Measurements from ENCODE around the gene KAT6B. TPM values are rescaled to one million over a fixed set of nuclear protein-coding genes. Genes with fewer than 3 reads are reported as not detected.

KAT6B gene
- polyA plus RNA-seq, 1 donor from 2014 or later: 11.5 TPM

DNA sequence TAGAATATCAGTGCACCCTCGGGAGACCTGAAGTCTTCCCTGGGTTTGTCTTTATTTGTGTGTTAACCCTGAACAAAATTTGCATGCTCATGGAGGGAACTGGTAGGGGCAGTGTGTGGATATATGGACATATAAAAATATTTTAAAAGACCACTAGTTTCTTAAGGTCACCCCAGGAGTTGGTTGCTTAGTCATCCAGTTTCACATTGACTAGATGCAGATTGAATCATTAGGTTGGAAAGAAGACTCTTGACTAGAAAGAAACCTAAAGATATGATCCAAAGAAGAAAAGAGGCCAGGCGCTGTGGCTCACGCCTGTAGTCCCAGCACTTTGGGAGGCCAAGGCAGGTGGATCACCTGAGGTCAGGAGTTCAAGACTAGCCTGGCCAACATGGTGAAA is 137.1 kb downstream of the KAT6B start:
- H3K9ac ChIP-seq (ENCODE audit: low read length): no peak overlapping the region

DNA sequence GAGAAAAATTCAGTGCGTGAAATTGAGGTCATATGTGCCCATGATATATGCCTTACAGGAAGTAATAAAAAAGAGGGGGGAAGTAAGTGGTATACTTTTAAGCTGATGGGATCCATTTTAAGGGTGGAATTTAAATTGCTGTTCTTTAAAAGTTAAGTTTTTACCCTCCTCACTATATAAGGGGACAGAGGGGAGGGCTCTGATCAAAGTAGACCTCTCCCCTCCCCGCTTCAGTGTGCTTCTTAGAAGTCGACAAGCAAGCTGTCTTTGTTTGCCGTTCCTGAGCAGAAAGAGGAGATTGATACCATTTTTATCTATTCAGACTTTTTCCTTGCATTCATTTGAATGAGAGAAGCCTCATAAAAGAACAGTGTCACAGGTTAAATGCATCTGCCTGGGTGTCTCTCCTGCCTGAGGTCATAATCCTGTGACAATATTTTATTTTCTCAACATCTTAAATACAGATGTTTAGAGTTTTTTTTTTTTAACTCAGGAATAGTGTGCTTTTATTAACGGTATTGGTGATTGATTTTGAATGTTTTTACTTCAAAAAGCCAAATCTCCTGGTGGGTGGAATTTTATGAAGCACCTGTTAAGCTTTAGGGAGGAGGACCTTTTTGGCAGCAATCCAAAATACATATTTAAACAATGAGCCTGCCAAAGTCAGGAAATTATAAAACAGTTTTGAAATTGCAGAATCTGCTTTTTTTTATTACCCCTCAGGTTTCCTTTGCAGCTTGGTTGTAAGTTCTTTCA is 141.7 kb downstream of the KAT6B start:
- no peaks in the 10 kb centered on the region for H3K36me3 ChIP-seq (ENCODE audit: insufficient read depth, low read length)
- no peaks in the 10 kb centered on the region for H4K20me1 ChIP-seq (ENCODE audit: insufficient read depth)
- no peak overlapping the region for H3K9ac ChIP-seq (ENCODE audit: low read length)
- no peaks in the 10 kb centered on the region for H3K9me2 ChIP-seq (ENCODE audit: insufficient read depth, low read length)
- H3K9me3 ChIP-seq (ENCODE audit: low read length): no peaks in the 10 kb centered on the region
- H3F3A ChIP-seq (ENCODE audit: insufficient read depth, low read length, poor library complexity, severe bottlenecking): no peaks in the 10 kb centered on the region
- no peak for TF ChIP-seq EP300 (conservative IDR thresholded peaks at IDR 0.05; ENCODE audit: poor library complexity, severe bottlenecking)
- no peak for TF ChIP-seq MXI1 (conservative IDR thresholded peaks at IDR 0.05; ENCODE audit: poor library complexity, severe bottlenecking)
- TF ChIP-seq RAD21 (conservative IDR thresholded peaks at IDR 0.05): no peak
- no peak for TF ChIP-seq SMC3 (conservative IDR thresholded peaks at IDR 0.05; ENCODE audit: poor library complexity)
- no peak for TF ChIP-seq TAF1 (IDR thresholded peaks at IDR 0.05; ENCODE audit: low read depth)
- TF ChIP-seq EZH2 (IDR thresholded peaks at IDR 0.05; ENCODE audit: borderline replicate concordance, insufficient read depth, low read length, poor library complexity, severe bottlenecking): no peak
- TF ChIP-seq, protein P1, sequence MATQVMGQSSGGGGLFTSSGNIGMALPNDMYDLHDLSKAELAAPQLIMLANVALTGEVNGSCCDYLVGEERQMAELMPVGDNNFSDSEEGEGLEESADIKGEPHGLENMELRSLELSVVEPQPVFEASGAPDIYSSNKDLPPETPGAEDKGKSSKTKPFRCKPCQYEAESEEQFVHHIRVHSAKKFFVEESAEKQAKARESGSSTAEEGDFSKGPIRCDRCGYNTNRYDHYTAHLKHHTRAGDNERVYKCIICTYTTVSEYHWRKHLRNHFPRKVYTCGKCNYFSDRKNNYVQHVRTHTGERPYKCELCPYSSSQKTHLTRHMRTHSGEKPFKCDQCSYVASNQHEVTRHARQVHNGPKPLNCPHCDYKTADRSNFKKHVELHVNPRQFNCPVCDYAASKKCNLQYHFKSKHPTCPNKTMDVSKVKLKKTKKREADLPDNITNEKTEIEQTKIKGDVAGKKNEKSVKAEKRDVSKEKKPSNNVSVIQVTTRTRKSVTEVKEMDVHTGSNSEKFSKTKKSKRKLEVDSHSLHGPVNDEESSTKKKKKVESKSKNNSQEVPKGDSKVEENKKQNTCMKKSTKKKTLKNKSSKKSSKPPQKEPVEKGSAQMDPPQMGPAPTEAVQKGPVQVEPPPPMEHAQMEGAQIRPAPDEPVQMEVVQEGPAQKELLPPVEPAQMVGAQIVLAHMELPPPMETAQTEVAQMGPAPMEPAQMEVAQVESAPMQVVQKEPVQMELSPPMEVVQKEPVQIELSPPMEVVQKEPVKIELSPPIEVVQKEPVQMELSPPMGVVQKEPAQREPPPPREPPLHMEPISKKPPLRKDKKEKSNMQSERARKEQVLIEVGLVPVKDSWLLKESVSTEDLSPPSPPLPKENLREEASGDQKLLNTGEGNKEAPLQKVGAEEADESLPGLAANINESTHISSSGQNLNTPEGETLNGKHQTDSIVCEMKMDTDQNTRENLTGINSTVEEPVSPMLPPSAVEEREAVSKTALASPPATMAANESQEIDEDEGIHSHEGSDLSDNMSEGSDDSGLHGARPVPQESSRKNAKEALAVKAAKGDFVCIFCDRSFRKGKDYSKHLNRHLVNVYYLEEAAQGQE (IDR thresholded peaks at IDR 0.05; ENCODE audit: borderline replicate concordance): no peak
- no peak overlapping the region for H3K4me2 ChIP-seq (ENCODE audit: low read length)
- H3K79me2 ChIP-seq (replicated peaks; ENCODE audit: insufficient read depth, low read length): peaks cover 13% of the 10 kb centered on the region
- no peaks in the 10 kb centered on the region for H3K27me3 ChIP-seq (ENCODE audit: insufficient read depth, low read depth, low read length)
- no peak overlapping the region for H2AFZ ChIP-seq (ENCODE audit: low read depth, low read length)
- peak overlapping the region; percentile 32 for H3K27ac ChIP-seq (ENCODE audit: low read length)
- peak overlapping the region; percentile 2 for H3K4me3 ChIP-seq (ENCODE audit: low read length)

More for the DNA sequence above, 137.1 kb downstream of the KAT6B start:
- H3F3A ChIP-seq (ENCODE audit: insufficient read depth, low read length, poor library complexity, severe bottlenecking): no peaks in the 10 kb centered on the region
- H3K79me2 ChIP-seq (replicated peaks; ENCODE audit: insufficient read depth, low read length): peaks cover 14% of the 10 kb centered on the region
- H3K27ac ChIP-seq (ENCODE audit: low read length): no peak overlapping the region
- H2AFZ ChIP-seq (ENCODE audit: low read depth, low read length): no peak overlapping the region
- no peak overlapping the region for H3K4me3 ChIP-seq (ENCODE audit: low read length)
- TF ChIP-seq EZH2 (IDR thresholded peaks at IDR 0.05; ENCODE audit: borderline replicate concordance, insufficient read depth, low read length, poor library complexity, severe bottlenecking) (no peak), RAD21 (conservative IDR thresholded peaks at IDR 0.05) (no peak), TAF1 (IDR thresholded peaks at IDR 0.05; ENCODE audit: low read depth) (no peak), SMC3 (conservative IDR thresholded peaks at IDR 0.05; ENCODE audit: poor library complexity) (no peak), EP300 (conservative IDR thresholded peaks at IDR 0.05; ENCODE audit: poor library complexity, severe bottlenecking) (no peak), MXI1 (conservative IDR thresholded peaks at IDR 0.05; ENCODE audit: poor library complexity, severe bottlenecking) (no peak), POLR2AphosphoS5 (IDR thresholded peaks at IDR 0.05) (no peak)
- TF ChIP-seq, protein P2, sequence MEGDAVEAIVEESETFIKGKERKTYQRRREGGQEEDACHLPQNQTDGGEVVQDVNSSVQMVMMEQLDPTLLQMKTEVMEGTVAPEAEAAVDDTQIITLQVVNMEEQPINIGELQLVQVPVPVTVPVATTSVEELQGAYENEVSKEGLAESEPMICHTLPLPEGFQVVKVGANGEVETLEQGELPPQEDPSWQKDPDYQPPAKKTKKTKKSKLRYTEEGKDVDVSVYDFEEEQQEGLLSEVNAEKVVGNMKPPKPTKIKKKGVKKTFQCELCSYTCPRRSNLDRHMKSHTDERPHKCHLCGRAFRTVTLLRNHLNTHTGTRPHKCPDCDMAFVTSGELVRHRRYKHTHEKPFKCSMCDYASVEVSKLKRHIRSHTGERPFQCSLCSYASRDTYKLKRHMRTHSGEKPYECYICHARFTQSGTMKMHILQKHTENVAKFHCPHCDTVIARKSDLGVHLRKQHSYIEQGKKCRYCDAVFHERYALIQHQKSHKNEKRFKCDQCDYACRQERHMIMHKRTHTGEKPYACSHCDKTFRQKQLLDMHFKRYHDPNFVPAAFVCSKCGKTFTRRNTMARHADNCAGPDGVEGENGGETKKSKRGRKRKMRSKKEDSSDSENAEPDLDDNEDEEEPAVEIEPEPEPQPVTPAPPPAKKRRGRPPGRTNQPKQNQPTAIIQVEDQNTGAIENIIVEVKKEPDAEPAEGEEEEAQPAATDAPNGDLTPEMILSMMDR (IDR thresholded peaks at IDR 0.05; ENCODE audit: poor library complexity, severe bottlenecking): no peak
- TF ChIP-seq, protein P1 (IDR thresholded peaks at IDR 0.05; ENCODE audit: borderline replicate concordance): no peak
- H3K27me3 ChIP-seq (ENCODE audit: insufficient read depth, low read depth, low read length): no peaks in the 10 kb centered on the region
- H3K36me3 ChIP-seq (ENCODE audit: insufficient read depth, low read length): no peaks in the 10 kb centered on the region
- H3K4me2 ChIP-seq (ENCODE audit: low read length): no peak overlapping the region
- no peaks in the 10 kb centered on the region for H3K9me2 ChIP-seq (ENCODE audit: insufficient read depth, low read length)
- no peaks in the 10 kb centered on the region for H4K20me1 ChIP-seq (ENCODE audit: insufficient read depth)
- H3K9me3 ChIP-seq (ENCODE audit: low read length): no peaks in the 10 kb centered on the region
